ENCODE data around the gene VAMP2. TPM values are rescaled to one million over a fixed set of nuclear protein-coding genes. Genes with fewer than 3 reads are reported as not detected.

The VAMP2 gene, protein sequence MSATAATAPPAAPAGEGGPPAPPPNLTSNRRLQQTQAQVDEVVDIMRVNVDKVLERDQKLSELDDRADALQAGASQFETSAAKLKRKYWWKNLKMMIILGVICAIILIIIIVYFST
- 20.8 to 30.3 TPM (median 26.2 TPM) in 5 replicates for total RNA-seq (2022; extraction: Qiagen RNA extraction)

DNA sequence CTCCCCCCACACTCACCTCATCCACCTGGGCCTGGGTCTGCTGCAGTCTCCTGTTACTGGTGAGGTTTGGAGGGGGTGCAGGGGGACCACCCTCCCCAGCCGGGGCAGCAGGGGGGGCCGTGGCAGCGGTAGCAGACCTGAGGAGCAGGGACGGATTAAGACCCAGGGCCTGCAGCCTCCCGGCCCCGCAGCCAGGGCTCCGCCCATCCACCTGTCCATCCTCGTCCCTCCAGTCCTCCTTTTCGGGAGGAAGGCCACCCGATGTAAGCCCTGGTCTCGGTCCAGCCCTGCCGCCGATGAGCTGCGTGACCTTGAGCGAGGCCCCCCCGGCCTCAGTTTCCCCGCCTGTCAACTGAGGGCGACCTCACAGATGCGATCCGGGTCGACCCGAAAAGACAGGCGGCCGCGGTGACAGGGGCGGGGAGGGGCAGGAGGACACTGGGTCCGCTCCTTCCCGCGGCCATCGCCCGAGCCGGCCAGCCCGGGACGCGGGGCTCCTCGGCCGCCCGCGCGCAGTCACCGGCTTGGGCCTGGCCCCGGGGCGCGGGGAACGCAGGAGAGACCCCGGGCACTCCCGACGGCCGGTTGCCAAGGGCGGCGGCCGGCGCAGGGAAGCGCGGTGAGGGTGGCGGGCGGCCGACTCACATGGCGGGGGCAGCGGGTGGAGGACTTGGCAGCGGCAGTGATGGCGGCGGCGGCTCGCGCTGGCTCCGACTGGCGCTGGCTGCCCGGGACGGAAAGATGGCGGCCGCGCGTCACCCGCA is at the start of gene VAMP2:
Gene VAMP2, minus strand, starts transcription at position 716 of the 764 bp plus-strand sequence. Its CDS starts 69 bp downstream, at position 647.

DNA sequence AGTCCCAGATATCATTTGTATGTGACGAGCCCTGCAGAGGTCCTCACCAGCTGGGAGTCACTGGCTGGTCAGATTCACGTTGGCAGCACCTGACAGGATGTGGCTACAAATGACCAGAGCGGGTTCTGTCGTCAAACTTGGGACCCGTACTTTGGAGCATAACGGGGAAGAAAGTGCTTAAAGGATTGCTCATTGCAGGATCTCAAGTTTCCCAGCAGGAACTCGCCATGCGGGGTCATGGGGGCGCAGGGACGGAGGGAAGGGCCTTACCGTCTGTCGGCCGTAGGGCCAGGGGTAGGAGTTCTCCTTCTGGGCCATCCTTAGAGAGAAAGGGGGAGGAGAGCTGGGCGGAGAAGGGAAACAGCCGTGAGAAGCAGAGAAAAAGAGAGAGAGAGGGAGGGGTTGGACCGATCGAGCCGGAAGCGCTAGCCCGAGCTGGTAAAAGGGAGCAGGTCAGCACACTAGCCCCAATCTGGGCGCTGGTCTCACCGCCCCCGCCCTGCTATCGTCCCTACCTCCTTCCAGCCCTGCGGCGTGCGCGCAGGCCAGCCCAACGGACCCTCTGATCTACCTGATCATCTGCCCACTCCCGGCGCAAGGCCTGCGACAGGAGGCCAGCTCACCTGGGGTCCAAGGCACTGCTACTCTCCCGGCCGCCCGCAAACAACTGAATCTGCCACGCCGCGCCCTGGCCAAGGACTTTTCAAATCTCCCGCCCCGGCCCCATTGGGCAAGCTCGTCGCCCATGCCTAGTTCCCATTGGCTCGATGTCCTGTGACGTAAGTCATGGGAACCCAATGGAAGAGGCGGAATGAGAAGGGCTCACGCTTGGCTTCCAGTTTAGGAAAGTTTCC is 47.4 kb upstream of the VAMP2 start, which contains the start of gene AURKB:
Gene AURKB, minus strand, starts transcription at position 669 of the 854 bp plus-strand sequence. Its CDS starts 351 bp downstream, at position 318.

DNA sequence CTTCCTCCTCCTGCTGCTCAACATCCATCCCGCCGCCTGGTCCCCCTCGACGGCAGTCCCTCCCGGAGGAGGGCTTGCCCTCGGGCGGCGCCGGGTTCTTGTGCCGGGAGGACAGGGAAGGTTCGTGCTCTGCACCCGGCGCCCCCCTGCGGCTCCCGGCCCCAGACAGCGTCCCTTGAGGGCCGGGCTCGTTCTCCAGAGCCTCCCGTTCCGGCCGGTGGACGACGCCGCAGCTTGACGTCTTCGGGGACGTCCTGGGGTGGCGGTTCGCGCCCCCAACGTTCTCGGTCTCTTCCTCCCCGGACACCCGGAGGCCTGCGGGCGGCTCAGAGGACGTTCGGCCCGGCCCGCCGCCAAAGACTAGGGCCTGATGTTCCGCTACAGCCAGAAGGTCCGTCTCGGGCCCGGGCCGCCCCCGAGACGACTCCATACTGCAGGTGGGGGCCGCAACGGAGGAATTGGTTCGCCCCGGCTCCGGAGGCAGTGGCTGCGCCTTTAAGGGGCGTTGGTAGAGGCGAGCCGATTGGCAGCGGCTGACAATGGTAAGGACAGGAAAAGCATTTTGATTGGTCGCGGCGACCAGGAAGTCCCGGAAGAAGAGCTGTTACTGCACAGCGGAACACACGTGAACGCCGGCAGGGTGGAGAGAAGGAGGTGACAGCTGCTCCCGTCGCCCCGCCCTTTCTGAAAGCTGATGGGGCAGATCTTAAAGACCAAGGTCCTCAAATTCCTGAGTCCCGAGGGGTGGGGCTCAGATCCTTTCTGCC is 27.1 kb upstream of the VAMP2 start, which contains the start of gene BORCS6:
Gene BORCS6, minus strand, starts transcription at position 470 of the 767 bp plus-strand sequence. Its CDS starts 40 bp downstream, at position 430.

GRCh38 chr17:8176197-8176940 is 13.6 kb upstream of the VAMP2 start, which contains the start of gene TMEM107:
TMEM107 (minus strand) TSS chr17:8176380; CDS start chr17:8176286, 94 bp downstream.

DNA sequence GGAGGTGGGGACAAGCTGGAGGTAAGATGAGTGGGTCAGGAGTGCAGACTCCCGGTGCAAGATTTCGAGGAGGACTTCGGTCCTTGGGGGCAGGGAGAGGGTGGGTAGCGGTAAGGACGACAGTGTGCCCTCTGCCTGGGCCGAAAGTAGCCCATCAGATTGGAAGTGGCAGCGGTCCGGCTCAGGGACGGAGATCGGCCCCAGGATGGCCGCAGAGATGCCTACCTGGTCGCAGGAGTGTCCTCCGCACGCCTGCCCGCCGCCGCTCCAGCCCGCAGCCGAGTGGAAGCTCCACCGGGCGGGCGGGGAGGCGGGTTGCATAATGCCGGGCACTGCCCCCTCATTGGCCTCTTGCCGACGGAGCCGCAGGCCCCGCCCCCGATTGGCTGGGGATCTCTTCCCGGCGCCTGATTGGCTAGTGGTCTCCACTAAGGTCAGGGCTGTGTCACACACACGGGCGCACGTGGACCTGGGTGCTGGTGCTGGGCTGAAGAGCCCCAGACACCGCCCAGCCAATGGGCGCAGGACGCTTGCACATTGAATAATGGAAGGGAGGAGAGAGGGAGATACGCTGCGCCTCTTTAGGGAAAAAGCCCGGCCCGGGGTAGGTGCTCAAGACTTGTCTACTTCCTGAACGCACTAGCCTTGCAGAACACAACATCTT is 10.5 kb downstream of the VAMP2 start, which contains the start of gene PER1:
Gene PER1, minus strand, starts transcription at position 293 of the 664 bp plus-strand sequence. CDS start 1,698 bp downstream, outside the sequence.

GRCh38 chr17:8123695-8124349 is 38.9 kb downstream of the VAMP2 start, which contains the start of gene HES7:
HES7 (minus strand) TSS chr17:8124106; CDS start chr17:8124084, 22 bp downstream.

DNA sequence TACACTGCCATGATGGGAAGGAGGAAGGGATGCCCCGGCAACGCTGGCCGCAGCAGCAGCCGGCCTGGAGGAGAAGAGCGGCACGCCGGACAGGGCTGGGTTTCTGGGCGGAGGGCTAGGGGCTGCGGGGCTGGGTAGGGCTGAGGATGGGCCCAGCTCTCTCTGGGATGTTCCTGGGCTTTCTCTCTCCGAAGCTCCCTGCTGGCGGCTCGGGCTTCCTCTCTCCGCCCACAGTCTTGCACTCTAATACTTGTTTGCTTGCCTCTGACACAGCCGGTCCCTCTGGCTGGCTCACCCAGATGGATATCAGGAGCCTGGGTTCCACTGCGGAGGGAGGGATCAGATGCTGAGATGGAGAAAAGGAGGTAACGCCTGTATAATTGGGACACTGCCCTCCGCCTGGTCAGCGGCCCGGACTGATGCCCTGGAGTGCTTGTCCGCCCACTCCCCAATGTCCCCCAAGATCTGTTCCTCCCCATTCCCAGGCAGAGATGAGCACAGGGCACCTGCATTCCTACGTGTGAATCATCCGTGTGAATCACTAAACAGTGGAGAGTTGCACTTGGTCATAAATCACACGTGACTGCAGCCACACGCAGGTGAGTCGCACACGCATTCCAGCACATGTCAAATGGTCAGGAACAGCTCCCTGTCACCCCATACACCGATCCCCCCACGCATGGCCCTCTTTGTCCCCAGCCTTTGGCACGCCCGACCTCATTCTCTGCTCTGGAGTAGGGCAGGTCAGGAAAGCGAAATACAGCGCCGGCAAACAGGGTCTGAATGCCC is 44.6 kb downstream of the VAMP2 start, which contains the start of gene ALOXE3:
Gene ALOXE3, minus strand, starts transcription at position 535 of the 789 bp plus-strand sequence. Its CDS starts 524 bp downstream, at position 11.

Other genes with a start within 250 kb of the VAMP2 start
- 1.2 to 1.9 TPM (median 1.5 TPM) in 5 replicates for gene RNF227, start 246.7 kb downstream of the VAMP2 start, total RNA-seq (2022; extraction: Qiagen RNA extraction)
- gene KCNAB3, start 233.1 kb downstream of the VAMP2 start, total RNA-seq (2022; extraction: Qiagen RNA extraction), result 1.7 to 3.1 TPM (median 2.6 TPM) in 5 replicates
- gene TRAPPC1, start 231.0 kb downstream of the VAMP2 start, total RNA-seq (2022; extraction: Qiagen RNA extraction), result 298 to 343 TPM (median 309 TPM) in 5 replicates
- 32.1 to 47.2 TPM (median 42.7 TPM) in 5 replicates for gene CNTROB, start 230.7 kb downstream of the VAMP2 start, total RNA-seq (2022; extraction: Qiagen RNA extraction)
- 0.07 to 0.40 TPM (median 0.11 TPM) in 4 of 5 replicates, not detected in the other for gene GUCY2D, start 160.3 kb downstream of the VAMP2 start, total RNA-seq (2022; extraction: Qiagen RNA extraction)
- 0.03 to 0.05 TPM (median 0.04 TPM) in 3 of 5 replicates, not detected in the others for gene ALOX15B, start 123.9 kb downstream of the VAMP2 start, total RNA-seq (2022; extraction: Qiagen RNA extraction)
- 1.3 to 2.1 TPM (median 1.6 TPM) in 5 replicates for gene ALOX12B, start 75.2 kb downstream of the VAMP2 start, total RNA-seq (2022; extraction: Qiagen RNA extraction)
- gene ALOXE3, start 44.4 kb downstream of the VAMP2 start, total RNA-seq (2022; extraction: Qiagen RNA extraction), result 5.8 to 9.3 TPM (median 8.0 TPM) in 5 replicates
- gene HES7, start 38.8 kb downstream of the VAMP2 start, total RNA-seq (2022; extraction: Qiagen RNA extraction), result 1.6 to 3.7 TPM (median 3.1 TPM) in 5 replicates
- 19.4 to 22.8 TPM (median 21.1 TPM) in 5 replicates for gene PER1, start 10.5 kb downstream of the VAMP2 start, total RNA-seq (2022; extraction: Qiagen RNA extraction)
- gene TMEM107, start 13.4 kb upstream of the VAMP2 start, total RNA-seq (2022; extraction: Qiagen RNA extraction), result 18.9 to 23.4 TPM (median 20.9 TPM) in 5 replicates
- gene BORCS6, start 27.2 kb upstream of the VAMP2 start, total RNA-seq (2022; extraction: Qiagen RNA extraction), result 5.4 to 9.0 TPM (median 8.1 TPM) in 5 replicates
- gene AURKB, start 47.6 kb upstream of the VAMP2 start, total RNA-seq (2022; extraction: Qiagen RNA extraction), result 156 to 178 TPM (median 158 TPM) in 5 replicates
- 11.3 to 21.2 TPM (median 17.1 TPM) in 5 replicates for gene CTC1, start 85.1 kb upstream of the VAMP2 start, total RNA-seq (2022; extraction: Qiagen RNA extraction)
- gene PFAS, start 86.3 kb upstream of the VAMP2 start, total RNA-seq (2022; extraction: Qiagen RNA extraction), result 47.8 to 55.0 TPM (median 53.4 TPM) in 5 replicates
- gene RANGRF, start 125.7 kb upstream of the VAMP2 start, total RNA-seq (2022; extraction: Qiagen RNA extraction), result 36.6 to 48.2 TPM (median 47.6 TPM) in 5 replicates
- gene SLC25A35, start 132.5 kb upstream of the VAMP2 start, total RNA-seq (2022; extraction: Qiagen RNA extraction), result 5.9 to 9.1 TPM (median 7.4 TPM) in 5 replicates
- gene ARHGEF15, start 147.3 kb upstream of the VAMP2 start, total RNA-seq (2022; extraction: Qiagen RNA extraction), result 0.03 TPM in 1 of 5 replicates, not detected in the others
- gene ODF4, start 176.9 kb upstream of the VAMP2 start, total RNA-seq (2022; extraction: Qiagen RNA extraction), result not detected in 5 replicates
- 3,440 to 4,568 TPM (median 3,797 TPM) in 5 replicates for gene RPL26, start 220.2 kb upstream of the VAMP2 start, total RNA-seq (2022; extraction: Qiagen RNA extraction)
- gene RNF222, start 234.9 kb upstream of the VAMP2 start, total RNA-seq (2022; extraction: Qiagen RNA extraction), result not detected in 5 replicates

All from A549 treated with CORT108297 at 1 μM for 4 hours (cell line).